IMR-90 (cell line): ENCODE data around the gene TPST1.

ENCODE experiments used
- POLR2A ChIP-seq: IDR thresholded peaks from 2 replicates; pipeline ENCODE4 v1.6.1; 2012; ENCODE audit warnings: mild to moderate bottlenecking, low read depth, low read length
- RCOR1 ChIP-seq: IDR thresholded peaks from 2 replicates; pipeline ENCODE4 v1.6.1; 2012; ENCODE audit warnings: mild to moderate bottlenecking, low read length, improper control_type of control experiment; ENCODE audit not compliant: insufficient replicate concordance

- TF ChIP-seq POLR2A = no peak
- TF ChIP-seq RCOR1 = no peak
Observed at GRCh38 chr7:66211429-66211828, 6.3 kb downstream of the TPST1 start.
